ENCODE measurements around the gene NAXE. TPM values are rescaled to one million over a fixed set of nuclear protein-coding genes. Genes with fewer than 3 reads are reported as not detected.

Gene NAXE
- total RNA-seq, 1 experiment from 2014 or later, result 113 TPM

DNA sequence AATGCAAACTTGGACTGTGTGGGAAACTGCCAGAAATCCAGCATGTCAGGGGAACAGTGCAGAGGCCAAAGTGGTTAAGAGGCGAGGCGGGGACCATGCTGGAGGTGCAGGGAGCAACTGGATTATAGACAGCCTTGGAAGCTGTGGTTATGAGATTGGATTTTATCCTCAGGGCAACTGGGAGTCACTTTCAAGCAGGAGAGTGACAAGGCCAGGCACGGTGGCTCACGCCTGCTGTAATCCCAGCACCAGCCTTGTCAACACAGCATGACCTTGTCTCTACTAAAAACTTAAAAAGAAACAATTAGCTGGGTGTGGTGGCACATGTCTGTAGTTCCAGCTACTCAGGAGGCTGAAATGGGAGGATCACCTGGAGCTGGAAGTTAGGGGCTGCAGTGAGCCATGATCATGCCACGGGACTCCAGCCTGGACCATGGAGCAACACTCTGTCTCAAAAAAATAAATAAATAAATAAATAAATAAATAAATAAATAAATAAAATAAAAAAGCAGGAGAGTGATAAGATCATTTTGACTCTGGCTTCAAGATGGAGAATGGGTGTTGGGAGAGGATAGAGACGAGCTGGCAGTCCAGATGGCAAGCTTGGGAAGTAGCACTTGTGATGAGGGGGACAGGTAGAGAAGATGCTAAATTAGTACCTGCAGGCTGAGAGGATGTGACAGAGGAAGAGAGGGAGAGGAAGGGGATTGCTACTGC lies 31.2 kb downstream of the NAXE start:
- Histone ChIP-seq H2AFZ (ENCODE audit: low read length) (no peak overlapping the region), H3K27me3 (ENCODE audit: low read length) (no peaks in the 10 kb centered on the region), H3K4me2 (ENCODE audit: low read depth, low read length, poor library complexity, severe bottlenecking) (no peak overlapping the region), H3K79me2 (ENCODE audit: low read length) (no peaks in the 10 kb centered on the region), H3K9me3 (ENCODE audit: low read length) (no peaks in the 10 kb centered on the region), H4K20me1 (ENCODE audit: insufficient read depth, low read depth, low read length) (no peaks in the 10 kb centered on the region), H3K9ac (ENCODE audit: low read length) (no peak overlapping the region), H3K27ac (ENCODE audit: low read length) (no peak overlapping the region), H3K4me1 (ENCODE audit: low read length) (peaks cover 8% of the 10 kb centered on the region), H3K9me2 (replicated peaks; ENCODE audit: insufficient read depth, low read length) (no peaks in the 10 kb centered on the region), H3K36me3 (ENCODE audit: insufficient read depth, low read length) (no peaks in the 10 kb centered on the region), H3K4me3 (ENCODE audit: low read length) (no peak overlapping the region)
- no peak for DNase-seq

DNA sequence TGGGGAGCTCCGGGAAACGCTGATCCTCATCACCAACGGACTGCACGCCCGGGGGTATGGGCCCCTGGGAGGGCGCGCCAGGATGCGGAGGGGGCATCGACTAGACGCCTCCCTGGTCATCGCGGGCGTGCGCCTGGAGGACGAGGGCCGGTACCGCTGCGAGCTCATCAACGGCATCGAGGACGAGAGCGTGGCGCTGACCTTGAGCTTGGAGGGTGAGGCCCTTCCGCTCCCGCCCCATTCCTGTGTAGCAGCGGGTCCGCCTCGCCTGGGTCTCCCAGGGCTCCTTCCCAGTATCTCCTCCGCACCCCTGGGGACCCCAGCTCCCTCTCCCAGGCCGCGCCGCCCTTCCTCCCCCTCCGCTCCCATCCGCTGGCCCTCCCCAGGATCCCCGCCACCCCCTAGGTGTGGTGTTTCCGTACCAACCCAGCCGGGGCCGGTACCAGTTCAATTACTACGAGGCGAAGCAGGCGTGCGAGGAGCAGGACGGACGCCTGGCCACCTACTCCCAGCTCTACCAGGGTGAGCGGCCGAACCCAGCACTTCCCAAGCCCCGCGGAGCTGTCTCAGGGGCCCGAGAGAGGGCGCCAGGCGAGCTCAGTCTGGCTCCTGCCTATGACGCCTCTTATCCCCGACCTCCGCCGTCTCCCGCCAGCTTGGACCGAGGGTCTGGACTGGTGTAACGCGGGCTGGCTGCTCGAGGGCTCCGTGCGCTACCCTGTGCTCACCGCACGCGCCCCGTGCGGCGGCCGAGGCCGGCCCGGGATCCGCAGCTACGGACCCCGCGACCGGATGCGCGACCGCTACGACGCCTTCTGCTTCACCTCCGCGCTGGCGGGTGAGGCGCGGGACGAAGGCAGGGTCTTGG lies 32.6 kb downstream of the NAXE start:
- H3K27ac ChIP-seq (ENCODE audit: low read length), result no peak overlapping the region
- no peaks in the 10 kb centered on the region for H3K9me2 ChIP-seq (replicated peaks; ENCODE audit: insufficient read depth, low read length)
- no peak overlapping the region for H3K4me3 ChIP-seq (ENCODE audit: low read length)
- DNase-seq, result no peak
- no peak overlapping the region for H2AFZ ChIP-seq (ENCODE audit: low read length)
- H3K9me3 ChIP-seq (ENCODE audit: low read length), result no peaks in the 10 kb centered on the region
- no peak overlapping the region for H3K4me2 ChIP-seq (ENCODE audit: low read depth, low read length, poor library complexity, severe bottlenecking)
- no peaks in the 10 kb centered on the region for H3K79me2 ChIP-seq (ENCODE audit: low read length)
- no peaks in the 10 kb centered on the region for H3K36me3 ChIP-seq (ENCODE audit: insufficient read depth, low read length)
- no peak overlapping the region for H3K9ac ChIP-seq (ENCODE audit: low read length)
- peaks cover 8% of the 10 kb centered on the region for H3K4me1 ChIP-seq (ENCODE audit: low read length)
- H4K20me1 ChIP-seq (ENCODE audit: insufficient read depth, low read depth, low read length), result no peaks in the 10 kb centered on the region
- H3K27me3 ChIP-seq (ENCODE audit: low read length), result no peaks in the 10 kb centered on the region

DNA sequence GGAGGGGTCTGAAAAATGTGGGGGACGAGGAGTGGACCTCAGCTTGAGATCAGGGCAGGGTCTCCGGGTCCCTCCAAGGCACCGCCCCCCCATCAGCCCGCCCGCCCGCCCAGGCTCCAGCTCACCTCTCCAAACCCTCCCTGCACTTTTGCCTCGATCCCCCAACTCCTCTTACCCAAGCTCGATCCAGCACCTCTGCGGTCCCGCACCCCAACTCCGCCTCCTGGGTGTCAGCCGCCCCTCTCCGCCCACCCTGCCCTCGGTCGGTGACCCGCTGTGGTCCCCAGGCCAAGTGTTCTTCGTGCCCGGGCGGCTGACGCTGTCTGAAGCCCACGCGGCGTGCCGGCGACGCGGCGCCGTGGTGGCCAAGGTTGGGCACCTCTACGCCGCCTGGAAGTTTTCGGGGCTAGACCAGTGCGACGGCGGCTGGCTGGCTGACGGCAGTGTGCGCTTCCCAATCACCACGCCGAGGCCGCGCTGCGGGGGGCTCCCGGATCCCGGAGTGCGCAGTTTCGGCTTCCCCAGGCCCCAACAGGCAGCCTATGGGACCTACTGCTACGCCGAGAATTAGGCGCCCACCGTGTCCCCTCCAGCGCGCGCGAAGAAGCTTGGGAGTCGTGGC lies 33.3 kb downstream of the NAXE start:
- H3K36me3 ChIP-seq (ENCODE audit: insufficient read depth, low read length), result no peaks in the 10 kb centered on the region
- H3K9me2 ChIP-seq (replicated peaks; ENCODE audit: insufficient read depth, low read length), result no peaks in the 10 kb centered on the region
- DNase-seq, result no peak
- H3K4me3 ChIP-seq (ENCODE audit: low read length), result no peak overlapping the region
- no peak overlapping the region for H3K4me2 ChIP-seq (ENCODE audit: low read depth, low read length, poor library complexity, severe bottlenecking)
- no peak overlapping the region for H3K9ac ChIP-seq (ENCODE audit: low read length)
- H4K20me1 ChIP-seq (ENCODE audit: insufficient read depth, low read depth, low read length), result no peaks in the 10 kb centered on the region
- no peak overlapping the region for H3K27ac ChIP-seq (ENCODE audit: low read length)
- no peaks in the 10 kb centered on the region for H3K9me3 ChIP-seq (ENCODE audit: low read length)
- H3K27me3 ChIP-seq (ENCODE audit: low read length), result no peaks in the 10 kb centered on the region
- no peaks in the 10 kb centered on the region for H3K79me2 ChIP-seq (ENCODE audit: low read length)
- H3K4me1 ChIP-seq (ENCODE audit: low read length), result peaks cover 4% of the 10 kb centered on the region
- H2AFZ ChIP-seq (ENCODE audit: low read length), result no peak overlapping the region

DNA sequence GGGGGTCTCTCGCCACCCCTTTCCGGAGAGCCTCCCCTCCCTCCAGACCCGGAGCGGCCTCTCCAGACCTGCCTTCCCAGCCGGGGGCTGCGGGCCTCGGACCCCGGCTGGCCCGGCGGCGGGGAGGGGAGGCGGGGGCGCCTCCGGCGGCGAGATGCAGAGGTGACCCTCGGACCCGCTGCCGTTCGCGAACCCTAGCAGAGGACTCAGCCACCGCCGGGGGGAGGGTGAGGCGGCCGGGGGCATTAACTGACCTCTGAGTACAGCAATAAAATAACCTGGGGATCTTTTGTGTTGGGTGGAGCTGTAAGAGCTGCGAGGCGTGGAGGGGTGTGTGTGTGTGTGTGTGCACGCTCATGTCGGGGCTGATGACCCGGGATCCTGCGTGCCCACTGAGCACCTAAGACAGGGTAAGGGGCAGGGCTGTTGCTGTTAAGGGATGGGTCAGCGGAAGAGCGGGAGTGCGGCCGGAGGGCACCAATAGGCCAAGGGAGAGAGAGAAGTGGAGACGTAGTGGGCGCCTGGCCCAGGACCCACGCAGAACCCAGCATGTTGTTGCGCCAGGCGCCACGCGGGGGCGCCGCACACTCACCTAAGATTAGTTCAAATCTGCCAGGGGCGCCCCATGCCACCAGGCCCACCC lies 34.0 kb downstream of the NAXE start:
- DNase-seq, result peak; percentile 80
- no peaks in the 10 kb centered on the region for H3K27me3 ChIP-seq (ENCODE audit: low read length)
- H3K9me2 ChIP-seq (replicated peaks; ENCODE audit: insufficient read depth, low read length), result no peaks in the 10 kb centered on the region
- no peak overlapping the region for H3K4me2 ChIP-seq (ENCODE audit: low read depth, low read length, poor library complexity, severe bottlenecking)
- no peak overlapping the region for H3K27ac ChIP-seq (ENCODE audit: low read length)
- H3K9me3 ChIP-seq (ENCODE audit: low read length), result no peaks in the 10 kb centered on the region
- no peaks in the 10 kb centered on the region for H3K4me1 ChIP-seq (ENCODE audit: low read length)
- H3K4me3 ChIP-seq (ENCODE audit: low read length), result no peak overlapping the region
- H3K9ac ChIP-seq (ENCODE audit: low read length), result no peak overlapping the region
- no peaks in the 10 kb centered on the region for H3K36me3 ChIP-seq (ENCODE audit: insufficient read depth, low read length)
- no peaks in the 10 kb centered on the region for H4K20me1 ChIP-seq (ENCODE audit: insufficient read depth, low read depth, low read length)
- no peak overlapping the region for H2AFZ ChIP-seq (ENCODE audit: low read length)
- H3K79me2 ChIP-seq (ENCODE audit: low read length), result no peaks in the 10 kb centered on the region

DNA sequence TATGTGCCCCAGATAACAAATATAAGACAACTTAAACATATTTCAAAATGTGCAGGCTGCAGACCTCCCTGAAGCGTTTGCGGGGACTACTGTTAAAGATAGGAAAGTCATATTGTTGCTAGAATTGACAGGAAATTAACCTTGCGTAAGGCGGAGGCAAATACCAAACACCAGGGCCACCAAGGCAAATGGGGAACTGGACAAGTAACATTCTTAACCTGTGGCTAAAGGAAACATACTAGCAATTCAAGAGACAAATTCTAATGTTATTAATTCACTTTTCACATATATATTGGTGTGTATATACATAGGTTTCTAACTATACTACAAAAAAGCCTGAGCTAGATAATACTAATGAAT lies 34.5 kb downstream of the NAXE start:
- Histone ChIP-seq H3K79me2 (ENCODE audit: low read length) (no peaks in the 10 kb centered on the region), H3K36me3 (ENCODE audit: insufficient read depth, low read length) (no peaks in the 10 kb centered on the region), H3K4me1 (ENCODE audit: low read length) (no peaks in the 10 kb centered on the region), H3K9ac (ENCODE audit: low read length) (no peak overlapping the region), H2AFZ (ENCODE audit: low read length) (no peak overlapping the region), H3K27me3 (ENCODE audit: low read length) (no peaks in the 10 kb centered on the region), H3K27ac (ENCODE audit: low read length) (no peak overlapping the region), H3K9me2 (replicated peaks; ENCODE audit: insufficient read depth, low read length) (no peaks in the 10 kb centered on the region), H3K4me2 (ENCODE audit: low read depth, low read length, poor library complexity, severe bottlenecking) (no peak overlapping the region), H3K4me3 (ENCODE audit: low read length) (no peak overlapping the region), H4K20me1 (ENCODE audit: insufficient read depth, low read depth, low read length) (no peaks in the 10 kb centered on the region), H3K9me3 (ENCODE audit: low read length) (no peaks in the 10 kb centered on the region)
- no peak for DNase-seq

DNA sequence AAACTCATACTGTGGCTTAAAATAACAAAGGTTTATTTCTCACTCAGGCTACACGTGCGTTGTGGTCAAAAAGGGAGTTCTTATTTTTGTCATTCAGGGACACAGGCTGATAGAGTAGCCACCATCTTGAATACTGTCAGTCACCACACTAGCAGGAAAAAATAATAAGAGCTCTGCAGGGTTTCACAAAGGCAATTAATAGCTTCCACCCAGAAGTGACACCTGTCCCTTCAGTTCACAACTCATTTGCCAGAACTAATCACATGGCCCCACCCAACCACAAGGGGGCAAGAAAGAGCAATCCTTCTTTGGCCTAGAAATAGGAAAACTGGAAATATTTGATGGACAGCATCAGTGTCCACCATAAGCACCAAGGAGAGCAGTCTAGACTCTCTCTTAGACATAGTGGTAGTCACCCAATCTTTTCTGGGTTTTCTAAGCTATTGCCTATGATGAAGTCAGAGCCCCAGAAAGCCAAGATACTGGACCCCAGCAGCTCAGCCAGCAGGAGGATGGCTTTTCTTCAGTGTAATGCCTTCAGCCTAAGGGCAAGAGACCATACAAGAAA lies 35.8 kb downstream of the NAXE start:
- no peaks in the 10 kb centered on the region for H3K9me3 ChIP-seq (ENCODE audit: low read length)
- H3K79me2 ChIP-seq (ENCODE audit: low read length), result no peaks in the 10 kb centered on the region
- no peaks in the 10 kb centered on the region for H3K4me1 ChIP-seq (ENCODE audit: low read length)
- H4K20me1 ChIP-seq (ENCODE audit: insufficient read depth, low read depth, low read length), result no peaks in the 10 kb centered on the region
- H3K27ac ChIP-seq (ENCODE audit: low read length), result no peak overlapping the region
- no peak overlapping the region for H3K4me2 ChIP-seq (ENCODE audit: low read depth, low read length, poor library complexity, severe bottlenecking)
- no peak overlapping the region for H2AFZ ChIP-seq (ENCODE audit: low read length)
- H3K9me2 ChIP-seq (replicated peaks; ENCODE audit: insufficient read depth, low read length), result no peaks in the 10 kb centered on the region
- H3K4me3 ChIP-seq (ENCODE audit: low read length), result no peak overlapping the region
- H3K36me3 ChIP-seq (ENCODE audit: insufficient read depth, low read length), result no peaks in the 10 kb centered on the region
- DNase-seq, result no peak
- no peaks in the 10 kb centered on the region for H3K27me3 ChIP-seq (ENCODE audit: low read length)
- H3K9ac ChIP-seq (ENCODE audit: low read length), result no peak overlapping the region

DNA sequence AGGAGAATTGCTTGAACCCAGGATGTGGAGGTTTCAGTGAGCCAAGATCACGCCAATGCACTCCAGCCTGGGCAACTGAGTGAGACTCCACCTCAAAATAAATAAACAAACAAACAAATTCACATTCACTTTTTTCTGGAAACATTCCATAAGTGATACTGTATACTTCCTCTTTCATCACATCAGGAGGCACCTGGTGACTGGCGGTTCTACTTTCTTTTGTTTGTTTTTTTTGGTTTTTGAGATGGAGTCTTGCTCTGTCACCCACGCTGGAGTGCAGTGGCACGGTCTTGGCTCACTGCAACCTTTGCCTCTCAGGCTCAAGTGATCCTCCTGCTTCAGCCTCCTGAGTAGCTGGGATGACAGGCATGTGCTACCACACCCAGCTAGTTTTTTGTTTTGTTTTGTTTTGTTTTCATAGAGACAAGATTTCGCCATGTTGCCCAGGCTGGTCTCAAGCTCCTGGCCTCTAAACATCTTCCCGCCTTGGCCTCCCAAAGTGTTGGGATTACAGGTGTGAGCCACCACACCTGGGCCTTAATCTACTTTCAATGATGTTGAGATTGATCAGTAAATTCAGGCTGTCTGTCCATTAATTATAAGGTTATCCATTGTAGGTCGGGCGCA lies 38.4 kb downstream of the NAXE start:
- no peaks in the 10 kb centered on the region for H3K9me2 ChIP-seq (replicated peaks; ENCODE audit: insufficient read depth, low read length)
- H3K4me1 ChIP-seq (ENCODE audit: low read length), result no peaks in the 10 kb centered on the region
- no peak overlapping the region for H2AFZ ChIP-seq (ENCODE audit: low read length)
- no peak overlapping the region for H3K9ac ChIP-seq (ENCODE audit: low read length)
- H3K4me3 ChIP-seq (ENCODE audit: low read length), result no peak overlapping the region
- H3K36me3 ChIP-seq (ENCODE audit: insufficient read depth, low read length), result no peaks in the 10 kb centered on the region
- H3K27me3 ChIP-seq (ENCODE audit: low read length), result no peaks in the 10 kb centered on the region
- H3K79me2 ChIP-seq (ENCODE audit: low read length), result no peaks in the 10 kb centered on the region
- no peaks in the 10 kb centered on the region for H4K20me1 ChIP-seq (ENCODE audit: insufficient read depth, low read depth, low read length)
- no peak for DNase-seq
- H3K9me3 ChIP-seq (ENCODE audit: low read length), result no peaks in the 10 kb centered on the region
- no peak overlapping the region for H3K4me2 ChIP-seq (ENCODE audit: low read depth, low read length, poor library complexity, severe bottlenecking)
- no peak overlapping the region for H3K27ac ChIP-seq (ENCODE audit: low read length)
